OCI-LY3 (cell line): ENCODE measurements around the gene P2RX4.

Experiments
- H2AFZ ChIP-seq: fragments of 200-600, 300-600 bp; shearing (Covaris generic); 2 replicates; pipeline ENCODE4 v1.6.0; 2014; ENCODE audit warnings: antibody characterized with exemption, low read depth, low read length
- H3K27ac ChIP-seq: fragments of 200-600, 300-600 bp; sonication (generic); 2 replicates; pipeline ENCODE4 v1.5.1; 2014; ENCODE audit warnings: mild to moderate bottlenecking, low read length, moderate library complexity, mixed read lengths
- H3K27me3 ChIP-seq: fragments of 200-600, 300-600 bp; sonication (generic); 2 replicates; pipeline ENCODE4 v1.6.1; 2014; ENCODE audit warnings: low read depth, low read length, mixed read lengths
- H3K36me3 ChIP-seq: fragments of 200-600, 300-600 bp; sonication (generic); replicated peaks from 2 replicates; pipeline ENCODE3; 2014; ENCODE audit warnings: low read depth, low read length, mixed read lengths
- H3K4me1 ChIP-seq: fragments of 300-600, 200-600 bp; sonication (generic); 2 replicates; pipeline ENCODE4 v1.6.1; 2014; ENCODE audit warnings: low read length, mixed read lengths
- H3K4me2 ChIP-seq: fragments of 200-600, 300-600 bp; sonication (generic); 2 replicates; pipeline ENCODE4 v1.6.1; 2014; ENCODE audit warnings: low read length, mixed read lengths
- H3K4me3 ChIP-seq: fragments of 300-600, 200-600 bp; sonication (generic); 2 replicates; pipeline ENCODE4 v1.5.1; 2014; ENCODE audit warnings: antibody characterized with exemption, mild to moderate bottlenecking, low read length, moderate library complexity
- H3K79me2 ChIP-seq: fragments of 300-600, 200-600 bp; shearing (Covaris generic); 2 replicates; pipeline ENCODE4 v1.6.1; 2014; ENCODE audit warnings: mild to moderate bottlenecking, low read length, mixed read lengths
- H3K9ac ChIP-seq: fragments of 300-600, 200-600 bp; shearing (Covaris generic); 2 replicates; pipeline ENCODE4 v1.6.0; 2014; ENCODE audit warnings: mild to moderate bottlenecking, low read length, moderate library complexity
- H3K9me3 ChIP-seq: fragments of 200-600, 300-600 bp; shearing (Covaris generic); 2 replicates; pipeline ENCODE4 v1.6.1; 2014; ENCODE audit warnings: low read length, mixed read lengths; ENCODE audit not compliant: insufficient read depth
- H4K20me1 ChIP-seq: fragments of 200-600, 300-600 bp; sonication (generic); 2 replicates; pipeline ENCODE4 v1.6.1; 2016; ENCODE audit warnings: low read length, mixed read lengths; ENCODE audit not compliant: insufficient read depth
- EZH2phosphoT487 ChIP-seq: fragments of 200-600 bp; shearing (Covaris generic); IDR thresholded peaks from 2 replicates; pipeline ENCODE4 v1.6.1; 2018; ENCODE audit warnings: antibody characterized with exemption, mixed run types, low read depth
- TF ChIP-seq, protein P1 (sequence below): fragments of 200-600, 300-600 bp; sonication (generic); IDR thresholded peaks from 2 replicates; pipeline ENCODE4 v1.5.1; 2014; ENCODE audit warnings: antibody characterized with exemption, low read length, low read depth

P2RX4 gene

DNA sequence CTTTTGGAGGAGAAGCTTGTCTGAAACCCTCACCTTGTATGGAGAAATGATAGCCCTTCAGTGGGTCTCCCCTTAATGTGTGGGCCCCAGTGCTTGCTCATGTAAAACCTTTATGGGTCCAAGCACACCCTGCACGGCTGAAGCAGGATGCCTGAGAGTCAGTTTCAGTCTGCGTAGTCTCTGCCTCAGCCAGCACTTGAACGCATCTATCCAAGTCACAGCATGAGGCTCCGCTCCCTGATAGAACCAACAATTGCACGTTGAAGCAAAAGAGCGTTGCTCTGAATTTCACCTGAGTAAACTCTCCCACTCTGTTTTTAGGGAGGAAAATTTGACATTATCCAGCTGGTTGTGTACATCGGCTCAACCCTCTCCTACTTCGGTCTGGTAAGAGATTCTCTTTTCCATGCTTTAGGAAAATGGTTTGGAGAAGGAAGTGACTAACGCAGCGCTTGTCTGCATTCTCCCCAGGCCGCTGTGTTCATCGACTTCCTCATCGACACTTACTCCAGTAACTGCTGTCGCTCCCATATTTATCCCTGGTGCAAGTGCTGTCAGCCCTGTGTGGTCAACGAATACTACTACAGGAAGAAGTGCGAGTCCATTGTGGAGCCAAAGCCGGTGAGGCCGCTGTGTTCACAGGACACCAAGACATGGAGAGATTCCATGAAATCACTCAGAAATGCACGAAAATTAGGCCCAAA, 33.0 kb upstream of the P2RX4 start:
- H3K27me3 ChIP-seq: no peaks in the 10 kb centered on the region
- no peaks in the 10 kb centered on the region for H3K79me2 ChIP-seq
- peaks cover 1% of the 10 kb centered on the region; the same call in 1 of the 2 replicates for H3K9me3 ChIP-seq
- no peak overlapping the region for H3K4me2 ChIP-seq
- H3K9ac ChIP-seq: no peak overlapping the region
- peaks cover 26% of the 10 kb centered on the region for H3K4me1 ChIP-seq
- H2AFZ ChIP-seq: no peak overlapping the region
- H3K27ac ChIP-seq: no peak overlapping the region
- TF ChIP-seq, protein P1, sequence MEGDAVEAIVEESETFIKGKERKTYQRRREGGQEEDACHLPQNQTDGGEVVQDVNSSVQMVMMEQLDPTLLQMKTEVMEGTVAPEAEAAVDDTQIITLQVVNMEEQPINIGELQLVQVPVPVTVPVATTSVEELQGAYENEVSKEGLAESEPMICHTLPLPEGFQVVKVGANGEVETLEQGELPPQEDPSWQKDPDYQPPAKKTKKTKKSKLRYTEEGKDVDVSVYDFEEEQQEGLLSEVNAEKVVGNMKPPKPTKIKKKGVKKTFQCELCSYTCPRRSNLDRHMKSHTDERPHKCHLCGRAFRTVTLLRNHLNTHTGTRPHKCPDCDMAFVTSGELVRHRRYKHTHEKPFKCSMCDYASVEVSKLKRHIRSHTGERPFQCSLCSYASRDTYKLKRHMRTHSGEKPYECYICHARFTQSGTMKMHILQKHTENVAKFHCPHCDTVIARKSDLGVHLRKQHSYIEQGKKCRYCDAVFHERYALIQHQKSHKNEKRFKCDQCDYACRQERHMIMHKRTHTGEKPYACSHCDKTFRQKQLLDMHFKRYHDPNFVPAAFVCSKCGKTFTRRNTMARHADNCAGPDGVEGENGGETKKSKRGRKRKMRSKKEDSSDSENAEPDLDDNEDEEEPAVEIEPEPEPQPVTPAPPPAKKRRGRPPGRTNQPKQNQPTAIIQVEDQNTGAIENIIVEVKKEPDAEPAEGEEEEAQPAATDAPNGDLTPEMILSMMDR: no peak
- TF ChIP-seq EZH2phosphoT487: no peak
- no peaks in the 10 kb centered on the region for H4K20me1 ChIP-seq
- peaks cover 4% of the 10 kb centered on the region for H3K36me3 ChIP-seq
- no peak overlapping the region for H3K4me3 ChIP-seq

DNA sequence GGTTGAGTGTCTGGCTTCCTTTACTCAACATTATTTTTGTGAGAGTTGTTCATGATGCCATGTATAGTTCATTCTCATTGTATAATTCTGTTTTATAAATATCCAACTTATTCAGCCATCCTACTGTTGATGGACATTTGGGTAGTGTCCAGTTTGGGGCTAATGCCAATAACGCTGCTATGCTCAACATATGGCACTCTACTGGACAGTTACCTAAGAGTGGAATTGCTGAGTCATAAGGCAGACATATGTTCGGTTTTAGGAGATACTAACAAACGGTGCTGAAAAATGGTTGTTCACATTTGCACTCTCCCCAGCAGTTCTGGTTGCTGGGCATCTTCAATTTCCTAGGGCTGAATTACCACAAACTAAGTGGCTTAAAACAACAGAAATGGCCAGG, 28.7 kb upstream of the P2RX4 start:
- no peak overlapping the region for H2AFZ ChIP-seq
- no peak overlapping the region for H3K9ac ChIP-seq
- TF ChIP-seq, protein P1: no peak
- TF ChIP-seq EZH2phosphoT487: no peak

DNA sequence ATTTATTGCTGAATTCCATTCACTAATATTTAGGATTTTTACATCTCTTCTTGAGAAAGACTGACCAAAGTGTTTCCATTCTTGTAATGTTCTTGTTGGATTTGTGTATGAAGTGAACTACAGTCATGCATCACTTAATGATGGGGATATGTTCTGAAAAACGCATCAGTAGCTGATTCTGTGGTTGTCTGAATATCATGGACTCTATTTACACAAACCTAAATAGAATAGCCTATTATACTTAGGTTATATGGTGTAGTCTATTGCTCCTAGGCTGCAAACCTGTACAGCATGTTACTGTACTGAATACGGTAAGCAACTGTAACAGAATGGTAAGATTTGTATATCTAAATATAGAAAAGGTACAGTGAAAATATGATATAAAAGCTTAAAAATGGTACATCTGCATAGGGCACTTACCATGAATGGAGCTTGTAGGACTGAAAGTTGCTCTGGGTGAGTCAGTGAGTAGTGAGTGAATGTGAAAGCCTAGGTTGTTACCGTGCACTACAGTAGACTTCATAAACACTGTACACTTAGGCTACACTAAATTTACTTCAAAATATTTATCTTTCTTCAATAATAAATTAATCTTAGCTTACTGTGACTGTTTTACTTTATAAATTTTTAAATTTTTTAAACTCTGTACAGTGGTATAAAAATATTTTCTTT, 27.6 kb upstream of the P2RX4 start:
- Histone ChIP-seq H2AFZ (no peak overlapping the region), H3K36me3 (peaks cover 7% of the 10 kb centered on the region), H3K27ac (no peak overlapping the region), H4K20me1 (no peaks in the 10 kb centered on the region), H3K4me2 (no peak overlapping the region), H3K79me2 (no peaks in the 10 kb centered on the region), H3K4me1 (peaks cover 19% of the 10 kb centered on the region), H3K9me3 (peaks cover 5% of the 10 kb centered on the region; the same call in 1 of the 2 replicates), H3K27me3 (no peaks in the 10 kb centered on the region), H3K4me3 (no peak overlapping the region), H3K9ac (no peak overlapping the region)
- TF ChIP-seq, protein P1: no peak
- TF ChIP-seq EZH2phosphoT487: no peak

More for the DNA sequence above, 28.7 kb upstream of the P2RX4 start:
- peaks cover 5% of the 10 kb centered on the region; the same call in 1 of the 2 replicates for H3K9me3 ChIP-seq
- H4K20me1 ChIP-seq: no peaks in the 10 kb centered on the region
- peaks cover 7% of the 10 kb centered on the region for H3K36me3 ChIP-seq
- no peaks in the 10 kb centered on the region for H3K27me3 ChIP-seq
- no peak overlapping the region for H3K4me2 ChIP-seq
- H3K4me3 ChIP-seq: no peak overlapping the region
- H3K79me2 ChIP-seq: no peaks in the 10 kb centered on the region
- no peak overlapping the region for H3K27ac ChIP-seq
- H3K4me1 ChIP-seq: peaks cover 19% of the 10 kb centered on the region

DNA sequence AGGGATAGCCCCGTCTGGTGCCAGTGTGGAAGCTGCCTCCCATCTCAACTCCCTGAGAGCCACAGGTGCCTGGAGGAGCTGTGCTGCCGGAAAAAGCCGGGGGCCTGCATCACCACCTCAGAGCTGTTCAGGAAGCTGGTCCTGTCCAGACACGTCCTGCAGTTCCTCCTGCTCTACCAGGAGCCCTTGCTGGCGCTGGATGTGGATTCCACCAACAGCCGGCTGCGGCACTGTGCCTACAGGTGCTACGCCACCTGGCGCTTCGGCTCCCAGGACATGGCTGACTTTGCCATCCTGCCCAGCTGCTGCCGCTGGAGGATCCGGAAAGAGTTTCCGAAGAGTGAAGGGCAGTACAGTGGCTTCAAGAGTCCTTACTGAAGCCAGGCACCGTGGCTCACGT, 25.5 kb upstream of the P2RX4 start:
- no peak for TF ChIP-seq EZH2phosphoT487
- TF ChIP-seq, protein P1: no peak
- H3K36me3 ChIP-seq: peaks cover 7% of the 10 kb centered on the region

More for the DNA sequence above, 25.5 kb upstream of the P2RX4 start:
- peaks cover 15% of the 10 kb centered on the region for H3K4me1 ChIP-seq
- H4K20me1 ChIP-seq: no peaks in the 10 kb centered on the region
- no peak overlapping the region for H2AFZ ChIP-seq
- H3K79me2 ChIP-seq: no peaks in the 10 kb centered on the region
- H3K27me3 ChIP-seq: no peaks in the 10 kb centered on the region
- no peak overlapping the region for H3K9ac ChIP-seq
- H3K4me3 ChIP-seq: no peak overlapping the region
- H3K4me2 ChIP-seq: no peak overlapping the region
- no peak overlapping the region for H3K27ac ChIP-seq
- H3K9me3 ChIP-seq: peaks cover 5% of the 10 kb centered on the region; the same call in 1 of the 2 replicates
